ENCODE data around the gene CAMK1. TPM values are rescaled to one million over a fixed set of nuclear protein-coding genes. Genes with fewer than 3 reads are reported as not detected.

Gene CAMK1
- total and polyA plus RNA-seq, 8 donors, result 2.0 to 23.7 (median 5.4) TPM

- H3K36me3 ChIP-seq, result peaks cover 24 to 84% (median 47%) of the 10 kb centered on the region in 3 donors
- TF ChIP-seq, protein P1, sequence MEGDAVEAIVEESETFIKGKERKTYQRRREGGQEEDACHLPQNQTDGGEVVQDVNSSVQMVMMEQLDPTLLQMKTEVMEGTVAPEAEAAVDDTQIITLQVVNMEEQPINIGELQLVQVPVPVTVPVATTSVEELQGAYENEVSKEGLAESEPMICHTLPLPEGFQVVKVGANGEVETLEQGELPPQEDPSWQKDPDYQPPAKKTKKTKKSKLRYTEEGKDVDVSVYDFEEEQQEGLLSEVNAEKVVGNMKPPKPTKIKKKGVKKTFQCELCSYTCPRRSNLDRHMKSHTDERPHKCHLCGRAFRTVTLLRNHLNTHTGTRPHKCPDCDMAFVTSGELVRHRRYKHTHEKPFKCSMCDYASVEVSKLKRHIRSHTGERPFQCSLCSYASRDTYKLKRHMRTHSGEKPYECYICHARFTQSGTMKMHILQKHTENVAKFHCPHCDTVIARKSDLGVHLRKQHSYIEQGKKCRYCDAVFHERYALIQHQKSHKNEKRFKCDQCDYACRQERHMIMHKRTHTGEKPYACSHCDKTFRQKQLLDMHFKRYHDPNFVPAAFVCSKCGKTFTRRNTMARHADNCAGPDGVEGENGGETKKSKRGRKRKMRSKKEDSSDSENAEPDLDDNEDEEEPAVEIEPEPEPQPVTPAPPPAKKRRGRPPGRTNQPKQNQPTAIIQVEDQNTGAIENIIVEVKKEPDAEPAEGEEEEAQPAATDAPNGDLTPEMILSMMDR (IDR thresholded peaks at IDR 0.05), result no peak
- H3K27ac ChIP-seq, result no peak overlapping the region
- no peaks in the 10 kb centered on the region for H3K9me3 ChIP-seq
- no peak for DNase-seq
- ATAC-seq, result no peak
- H3K4me1 ChIP-seq, result peaks cover 0 to 4% (median 0%) of the 10 kb centered on the region in 3 donors
- no peak overlapping the region for H3K4me3 ChIP-seq
- no peak for FAIRE-seq
- intact Hi-C loops (cut with DNase I), result no loop called here
- no peaks in the 10 kb centered on the region for H3K27me3 ChIP-seq
- 90 to 96% methylated on average over 13 of the region's 13 CpGs for WGBS, 2 donors
These were observed 25.6 kb downstream of the CAMK1 start for GRCh38 chr3:9744162-9744561.

- WGBS, 2 donors, result 96% methylated on average over 18 of the region's 18 CpGs
- TF ChIP-seq, protein P1 (IDR thresholded peaks at IDR 0.05), result no peak
These were observed 26.2 kb downstream of the CAMK1 start for GRCh38 chr3:9743548-9743947.

DNA sequence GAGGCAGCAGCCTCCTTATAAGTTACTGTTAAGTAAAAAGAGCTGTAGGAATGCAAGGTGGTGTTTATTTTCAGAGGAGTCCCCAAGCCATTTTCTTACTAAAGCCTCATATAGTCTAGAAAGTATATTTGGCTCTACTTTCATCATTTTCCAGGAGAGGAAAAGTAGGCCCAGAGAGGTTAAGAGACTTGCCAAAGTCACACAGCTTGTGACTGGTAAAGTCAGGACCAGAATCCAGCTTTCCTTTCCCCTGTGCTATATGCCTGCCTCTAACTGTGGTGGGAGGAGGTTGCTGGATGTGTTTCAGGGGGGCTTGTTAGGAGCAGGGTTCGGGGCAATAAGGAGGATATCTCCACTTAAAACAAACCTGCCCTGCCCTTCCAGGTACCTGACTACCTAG is 27.2 kb downstream of the CAMK1 start:
- intact Hi-C loops (cut with DNase I), result no loop called here
- Histone ChIP-seq H3K4me3 (no peak overlapping the region), H3K4me1 (no peaks in the 10 kb centered on the region), H3K36me3 (peaks cover 24 to 98% (median 51%) of the 10 kb centered on the region in 3 donors), H3K27ac (no peak overlapping the region), H3K27me3 (no peaks in the 10 kb centered on the region), H3K9me3 (no peaks in the 10 kb centered on the region)
- DNase-seq, result no peak
- WGBS, 2 donors, result 97 to 100% methylated on average over 1 of the region's 1 CpG
- TF ChIP-seq, protein P1 (IDR thresholded peaks at IDR 0.05), result no peak
- no peak for ATAC-seq
- no peak for FAIRE-seq

More at GRCh38 chr3:9743548-9743947, 26.2 kb downstream of the CAMK1 start:
- Histone ChIP-seq H3K9me3 (no peaks in the 10 kb centered on the region), H3K4me3 (no peak overlapping the region), H3K4me1 (no peaks in the 10 kb centered on the region), H3K27me3 (no peaks in the 10 kb centered on the region), H3K27ac (no peak overlapping the region), H3K36me3 (peaks cover 24 to 89% (median 51%) of the 10 kb centered on the region in 3 donors)
- ATAC-seq (no peak), DNase-seq (no peak), FAIRE-seq (no peak)
- intact Hi-C loops (cut with DNase I), result no loop called here

- peaks cover 24 to 70% (median 35%) of the 10 kb centered on the region in 3 donors for H3K36me3 ChIP-seq
- intact Hi-C loops (cut with DNase I), result no loop called here
- H3K27me3 ChIP-seq, result no peaks in the 10 kb centered on the region
- no peak for FAIRE-seq
- no peak for DNase-seq
- 90 to 95% methylated on average over 15 of the region's 15 CpGs for WGBS, 2 donors
- H3K27ac ChIP-seq, result no peak overlapping the region
- H3K4me3 ChIP-seq, result no peak overlapping the region
- ATAC-seq, result no peak
- no peaks in the 10 kb centered on the region for H3K4me1 ChIP-seq
- TF ChIP-seq, protein P1 (IDR thresholded peaks at IDR 0.05), result no peak
- no peaks in the 10 kb centered on the region for H3K9me3 ChIP-seq
These were observed 30.6 kb downstream of the CAMK1 start for GRCh38 chr3:9739181-9739580.

DNA sequence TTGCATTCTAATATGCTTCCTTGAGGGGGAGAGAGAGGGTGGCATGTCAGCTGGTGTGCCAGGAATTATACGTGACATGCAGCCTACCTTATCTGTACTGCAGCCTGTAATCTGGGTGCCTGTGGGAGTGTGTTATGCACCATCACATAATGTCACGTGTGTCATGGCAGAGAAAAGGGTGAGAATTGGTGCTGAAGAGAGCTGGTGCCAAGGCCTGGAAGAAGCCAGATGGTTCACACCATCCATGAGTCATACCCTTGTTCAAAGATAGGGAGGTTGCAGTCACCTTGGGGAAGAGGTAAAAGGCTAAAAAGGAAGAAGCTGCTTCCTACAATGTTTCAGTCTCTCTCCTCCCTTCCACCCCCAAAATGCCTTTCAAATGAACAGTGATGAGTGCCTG is 32.9 kb downstream of the CAMK1 start:
- FAIRE-seq (no peak), DNase-seq (no peak), ATAC-seq (no peak)
- H3K36me3 ChIP-seq, result peaks cover 11 to 47% (median 12%) of the 10 kb centered on the region in 3 donors
- TF ChIP-seq, protein P1 (IDR thresholded peaks at IDR 0.05), result no peak
- H3K4me3 ChIP-seq, result no peak overlapping the region
- no peak overlapping the region for H3K27ac ChIP-seq
- WGBS, 2 donors, result 48 to 49% methylated on average over 2 of the region's 2 CpGs
- intact Hi-C loops (cut with DNase I), result no loop called here
- no peaks in the 10 kb centered on the region for H3K27me3 ChIP-seq
- H3K9me3 ChIP-seq, result no peaks in the 10 kb centered on the region
- peaks cover 0 to 14% (median 8%) of the 10 kb centered on the region in 3 donors for H3K4me1 ChIP-seq
